Right atrium auricular region (tissue), 2 donors: ENCODE results near the gene FNBP1L. TPM values are rescaled to one million over a fixed set of nuclear protein-coding genes. Genes with fewer than 3 reads are reported as not detected.
"Not testable (repeated sequence)": the region's sequence is repeated elsewhere in the genome, so short reads cannot be mapped to it uniquely, and the experiment has no call there.

Source experiments
- DNase-seq: peaks from one replicate; pipeline ENCODE4 v3.0.0-alpha.2; 2019; ENCODE audit warnings: low spot score
- H3K27ac ChIP-seq, 2 donors: fragments of 200-600 bp; sonication (generic); 1 replicate in 1 of 2; 2 replicates in 1 of 2; pipeline ENCODE4 v1.5.1; 2016 to 2019
- H3K27me3 ChIP-seq, 2 donors: fragments of 200-600 bp; sonication (generic); one replicate each; pipeline versions ENCODE4 v1.5.1 to v1.6.0; 2017 to 2019
- H3K36me3 ChIP-seq: fragments of 200-600 bp; sonication (generic); one replicate; pipeline ENCODE4 v1.5.1; 2016
- H3K4me1 ChIP-seq, 2 donors: fragments of 200-600 bp; sonication (generic); one replicate each; pipeline versions ENCODE4 v1.5.1 to v1.6.0; 2017 to 2019
- H3K4me3 ChIP-seq, 2 donors: fragments of 200-600 bp; sonication (generic); 1 replicate in 1 of 2; 2 replicates in 1 of 2; pipeline ENCODE4 v1.5.1; 2017 to 2019; ENCODE audit warnings: mild to moderate bottlenecking in 1 of 2, moderate library complexity in 1 of 2
- H3K9me3 ChIP-seq, 2 donors: fragments of 200-600 bp; sonication (generic); one replicate each; pipeline ENCODE4 v1.5.1; 2019
- CTCF ChIP-seq, 2 donors: fragments of 200-600 bp; sonication (generic); IDR thresholded peaks; one replicate each; pipeline ENCODE4 v1.5.1; 2019; ENCODE audit warnings: antibody characterized with exemption in 2 of 2
- total RNA-seq, 2 donors: library from RNA; depleted of rRNA; stranded (reverse); fragments of >200 nt; gene quantifications; one replicate each; pipeline ENCODE4 v1.1.0, GENCODE V29; 2016

Gene FNBP1L
- total RNA-seq, 2 donors from 2014 or later, result 13.9 to 17.8 TPM

GRCh38 chr1:93453911-93454310 is 6.0 kb downstream of the FNBP1L start:
- H3K4me1 ChIP-seq, result peaks cover 0 to 7% of the 10 kb centered on the region in 2 donors
- H3K36me3 ChIP-seq, result no peaks in the 10 kb centered on the region
- no peak overlapping the region for H3K27ac ChIP-seq
- H3K4me3 ChIP-seq, result no peak overlapping the region
- H3K27me3 ChIP-seq, result no peaks in the 10 kb centered on the region
- no peak for TF ChIP-seq CTCF (IDR thresholded peaks at IDR 0.05)
- DNase-seq, result no peak
- no peaks in the 10 kb centered on the region for H3K9me3 ChIP-seq

- TF ChIP-seq CTCF (IDR thresholded peaks at IDR 0.05), result no peak
- Histone ChIP-seq H3K4me3 (no peak overlapping the region), H3K4me1 (no peaks in the 10 kb centered on the region), H3K27me3 (no peaks in the 10 kb centered on the region), H3K27ac (no peak overlapping the region), H3K9me3 (no peaks in the 10 kb centered on the region), H3K36me3 (no peaks in the 10 kb centered on the region)
- DNase-seq, result no peak
Observed at GRCh38 chr1:93459126-93459525, 11.2 kb downstream of the FNBP1L start.

- H3K36me3 ChIP-seq, result no peaks in the 10 kb centered on the region
- H3K4me3 ChIP-seq, result no peak overlapping the region
- H3K4me1 ChIP-seq, result no peaks in the 10 kb centered on the region
- H3K27me3 ChIP-seq, result no peaks in the 10 kb centered on the region
- no peak overlapping the region for H3K27ac ChIP-seq
- no peak for DNase-seq
- TF ChIP-seq CTCF (IDR thresholded peaks at IDR 0.05), result no peak
- no peaks in the 10 kb centered on the region for H3K9me3 ChIP-seq
Observed at GRCh38 chr1:93461236-93461635, 13.3 kb downstream of the FNBP1L start.

- Histone ChIP-seq H3K27me3 (no peaks in the 10 kb centered on the region), H3K4me3 (no peak overlapping the region), H3K27ac (no peak overlapping the region), H3K9me3 (no peaks in the 10 kb centered on the region), H3K36me3 (no peaks in the 10 kb centered on the region), H3K4me1 (no peaks in the 10 kb centered on the region)
- no peak for DNase-seq
- no peak for TF ChIP-seq CTCF (IDR thresholded peaks at IDR 0.05)
Observed at GRCh38 chr1:93463960-93464359, 16.0 kb downstream of the FNBP1L start.

GRCh38 chr1:93465371-93466082 is 17.6 kb downstream of the FNBP1L start:
- H3K36me3 ChIP-seq, H3K4me1 ChIP-seq, H3K9me3 ChIP-seq, H3K4me3 ChIP-seq, DNase-seq, H3K27me3 ChIP-seq, H3K27ac ChIP-seq: not testable (repeated sequence)

- DNase-seq, result no peak
- TF ChIP-seq CTCF (IDR thresholded peaks at IDR 0.05), result no peak
- Histone ChIP-seq H3K27me3 (no peaks in the 10 kb centered on the region), H3K36me3 (no peaks in the 10 kb centered on the region), H3K27ac (no peak overlapping the region), H3K4me3 (no peak overlapping the region), H3K9me3 (no peaks in the 10 kb centered on the region), H3K4me1 (peaks cover 0 to 6% of the 10 kb centered on the region in 2 donors)
Observed at GRCh38 chr1:93467606-93468005, 19.7 kb downstream of the FNBP1L start.
